Smooth muscle cell (in vitro differentiated cells): ENCODE measurements around the gene LMCD1. TPM values are rescaled to one million over a fixed set of nuclear protein-coding genes. Genes with fewer than 3 reads are reported as not detected.
A peak's percentile ranks its signal among the peaks of the same experiment; 100 is the strongest.

Source experiments
- DNase-seq: peaks from one replicate; lab custom pipeline; 2025; ENCODE audit not compliant: unreplicated experiment; lab: John Stamatoyannopoulos, UW
- H2AFZ ChIP-seq: fragments of 200-600 bp; sonication (generic); 2 replicates; pipeline ENCODE4 v1.6.0; 2016; ENCODE audit warnings: antibody characterized with exemption, low read depth, mild to moderate bottlenecking
- H3F3A ChIP-seq: fragments of 200-600 bp; sonication (generic); 2 replicates; pipeline ENCODE4 v1.6.0; 2017; ENCODE audit warnings: antibody characterized with exemption, low read depth
- H3K27ac ChIP-seq: fragments of 200-600 bp; sonication (generic); 2 replicates; pipeline ENCODE4 v1.5.1; 2016; ENCODE audit warnings: low read depth, mild to moderate bottlenecking
- H3K27me3 ChIP-seq: fragments of 200-600 bp; sonication (generic); 2 replicates; pipeline ENCODE4 v1.6.1; 2016; ENCODE audit warnings: low read depth, mild to moderate bottlenecking
- H3K36me3 ChIP-seq: fragments of 200-600 bp; sonication (generic); 2 replicates; pipeline ENCODE4 v1.5.1; 2016; ENCODE audit warnings: low read depth
- H3K4me1 ChIP-seq: fragments of 200-600 bp; sonication (generic); 2 replicates; pipeline ENCODE4 v1.5.1; 2016; ENCODE audit warnings: low read depth
- H3K4me2 ChIP-seq: fragments of 200-600 bp; sonication (generic); 2 replicates; pipeline ENCODE4 v1.6.0; 2016; ENCODE audit warnings: mild to moderate bottlenecking
- H3K4me3 ChIP-seq: fragments of 200-600 bp; sonication (generic); 2 replicates; pipeline ENCODE4 v1.5.1; 2016; ENCODE audit warnings: mild to moderate bottlenecking
- H3K79me2 ChIP-seq: fragments of 200-600 bp; sonication (generic); 2 replicates; pipeline ENCODE4 v1.6.0; 2016; ENCODE audit warnings: low read depth, mild to moderate bottlenecking
- H3K9ac ChIP-seq: fragments of 200-600 bp; sonication (generic); 2 replicates; pipeline ENCODE4 v1.6.0; 2016; ENCODE audit warnings: low read depth
- H3K9me3 ChIP-seq: fragments of 200-600 bp; sonication (generic); replicated peaks from 2 replicates; pipeline ENCODE4 v1.5.1; 2016; ENCODE audit warnings: low read depth
- H4K20me1 ChIP-seq: fragments of 200-600 bp; sonication (generic); 2 replicates; pipeline ENCODE4 v1.6.0; 2016; ENCODE audit warnings: low read depth
- CTCF ChIP-seq: fragments of 200-600 bp; sonication (generic); IDR thresholded peaks from 2 replicates; pipeline ENCODE4 v1.5.1; 2017; ENCODE audit warnings: borderline replicate concordance, mild to moderate bottlenecking, antibody characterized with exemption; ENCODE audit not compliant: insufficient read depth, poor library complexity, severe bottlenecking
- WGBS: methylation state at CpG from one replicate; pipeline ENCODE4 v1.1.7; 2016; ENCODE audit warnings: low lambda C conversion rate; 5-methylcytosine and 5-hydroxymethylcytosine counted together
- polyA plus RNA-seq: library from polyadenylated mRNA; unstranded; fragments of >200 nt; fragmentation: Nextera tagmentation; extraction: Ambion mirVana; gene quantifications from 2 replicates; pipeline ENCODE4 v1.2.1, GENCODE V29; 2016
- total RNA-seq: library from RNA; depleted of rRNA; stranded (reverse); fragments of >200 nt; gene quantifications from 2 replicates; pipeline ENCODE4 v1.2.3, GENCODE V29; 2014

The LMCD1 gene
- total and polyA plus RNA-seq, 2 experiments from 2014 or later: 187 to 524 TPM

- no peak for DNase-seq
- H3K27me3 ChIP-seq: no peaks in the 10 kb centered on the region
- H3K36me3 ChIP-seq: no peaks in the 10 kb centered on the region
- no peak for TF ChIP-seq CTCF
- H4K20me1 ChIP-seq: no peaks in the 10 kb centered on the region
- 84% methylated on average over 3 of the region's 3 CpGs for WGBS
- no peak overlapping the region for H3K9ac ChIP-seq
- peaks cover under 1% of the 10 kb centered on the region for H3F3A ChIP-seq
- H2AFZ ChIP-seq: no peak overlapping the region
- no peaks in the 10 kb centered on the region for H3K9me3 ChIP-seq
- no peaks in the 10 kb centered on the region for H3K79me2 ChIP-seq
- no peak overlapping the region for H3K27ac ChIP-seq
- H3K4me1 ChIP-seq: peaks cover 3% of the 10 kb centered on the region
- no peak overlapping the region for H3K4me3 ChIP-seq
- no peak overlapping the region for H3K4me2 ChIP-seq
These were observed 93.6 kb downstream of the LMCD1 start for GRCh38 chr3:8595252-8595651.

- H3K79me2 ChIP-seq: no peaks in the 10 kb centered on the region
- H3K27me3 ChIP-seq: no peaks in the 10 kb centered on the region
- no peak overlapping the region for H2AFZ ChIP-seq
- H3K4me2 ChIP-seq: no peak overlapping the region
- no peak for TF ChIP-seq CTCF
- H3K9me3 ChIP-seq: no peaks in the 10 kb centered on the region
- DNase-seq: no peak
- no peak overlapping the region for H3K27ac ChIP-seq
- peaks cover 3% of the 10 kb centered on the region for H3K4me1 ChIP-seq
- H3K4me3 ChIP-seq: no peak overlapping the region
- H3K36me3 ChIP-seq: no peaks in the 10 kb centered on the region
- H3K9ac ChIP-seq: no peak overlapping the region
- WGBS: 91% methylated on average over 9 of the region's 9 CpGs
- H4K20me1 ChIP-seq: no peaks in the 10 kb centered on the region
- H3F3A ChIP-seq: no peaks in the 10 kb centered on the region
These were observed 94.1 kb downstream of the LMCD1 start for GRCh38 chr3:8595695-8596115.

- Histone ChIP-seq H3K4me2 (peak overlapping the region; percentile 36), H3F3A (no peaks in the 10 kb centered on the region), H4K20me1 (no peaks in the 10 kb centered on the region), H3K4me3 (no peak overlapping the region), H3K4me1 (peaks cover 3% of the 10 kb centered on the region), H3K9me3 (no peaks in the 10 kb centered on the region), H3K27ac (no peak overlapping the region), H3K36me3 (no peaks in the 10 kb centered on the region), H3K9ac (no peak overlapping the region), H2AFZ (no peak overlapping the region), H3K27me3 (no peaks in the 10 kb centered on the region), H3K79me2 (no peaks in the 10 kb centered on the region)
- 85% methylated on average over 18 of the region's 18 CpGs for WGBS
- no peak for TF ChIP-seq CTCF
- no peak for DNase-seq
These were observed 94.9 kb downstream of the LMCD1 start for GRCh38 chr3:8596321-8597218.
